NCI-H82 treated with DMSO at 0.1 percent for 48 hours (cell line): ENCODE data around the gene AMY1A.
"Not testable (repeated sequence)": the region's sequence is repeated elsewhere in the genome, so short reads cannot be mapped to it uniquely, and the experiment has no call there.

ENCODE experiments used
- DNase-seq: peaks from one replicate; lab custom pipeline; 2025; ENCODE audit not compliant: unreplicated experiment; lab: John Stamatoyannopoulos, UW

The AMY1A gene

GRCh38 chr1:103655460-103655859, at the start of gene AMY1A:
Gene AMY1A (plus strand): TSS chr1:103655760. CDS start chr1:103656331, 571 bp downstream.
- DNase-seq: not testable (repeated sequence)

- no peak for DNase-seq
Observed at GRCh38 chr1:103616362-103616761, 39.2 kb upstream of the AMY1A start.

- DNase-seq: not testable (repeated sequence)
Observed at GRCh38 chr1:103616994-103617477, 38.5 kb upstream of the AMY1A start, which contains the start of gene AMY2A. Gene AMY2A (plus strand): TSS chr1:103617427. CDS start chr1:103617441, 14 bp downstream.

- not testable (repeated sequence) for DNase-seq
Observed at GRCh38 chr1:103627436-103627835, 28.1 kb upstream of the AMY1A start.

GRCh38 chr1:103641194-103641593, 14.4 kb upstream of the AMY1A start:
- DNase-seq: not testable (repeated sequence)

- not testable (repeated sequence) for DNase-seq
Observed at GRCh38 chr1:103643908-103644307, 11.7 kb upstream of the AMY1A start.

GRCh38 chr1:103650305-103650704, 5.3 kb upstream of the AMY1A start:
- DNase-seq: not testable (repeated sequence)

GRCh38 chr1:103650889-103651288, 4.7 kb upstream of the AMY1A start:
- DNase-seq: not testable (repeated sequence)

GRCh38 chr1:103654133-103654532, 1.4 kb upstream of the AMY1A start:
- DNase-seq: not testable (repeated sequence)

- DNase-seq: not testable (repeated sequence)
Observed at GRCh38 chr1:103676335-103676734, 20.8 kb downstream of the AMY1A start.

- DNase-seq: not testable (repeated sequence)
Observed at GRCh38 chr1:103696110-103696509, 40.5 kb downstream of the AMY1A start, which contains the start of gene AMY1B. Gene AMY1B (minus strand): TSS chr1:103696210. CDS start chr1:103695639, 571 bp downstream.

GRCh38 chr1:103697430-103697829, 41.9 kb downstream of the AMY1A start:
- DNase-seq: not testable (repeated sequence)

- not testable (repeated sequence) for DNase-seq
Observed at GRCh38 chr1:103700669-103701068, 45.1 kb downstream of the AMY1A start.

- DNase-seq: not testable (repeated sequence)
Observed at GRCh38 chr1:103701256-103701655, 45.7 kb downstream of the AMY1A start.

- not testable (repeated sequence) for DNase-seq
Observed at GRCh38 chr1:103707670-103708069, 52.1 kb downstream of the AMY1A start.

- not testable (repeated sequence) for DNase-seq
Observed at GRCh38 chr1:103710381-103710780, 54.8 kb downstream of the AMY1A start.
